Liver (tissue), 9 donors: Measurements from ENCODE around the gene PRKACA. TPM values are rescaled to one million over a fixed set of nuclear protein-coding genes. Genes with fewer than 3 reads are reported as not detected.

Experiments
- DNase-seq: peaks from one replicate; pipeline ENCODE4 v3.0.0-alpha.2; 2017; ENCODE audit warnings: low spot score
- H3K27ac ChIP-seq, 2 donors: one replicate each; pipeline ENCODE4 v1.7.0; 2013; ENCODE audit warnings: inconsistent platforms in 2 of 2, low read length in 2 of 2, control low read depth in 1 of 2, low read depth in 1 of 2, mild to moderate bottlenecking in 1 of 2
- H3K27me3 ChIP-seq, 4 donors: one replicate each; pipeline versions ENCODE4 v1.6.1 to v1.7.0; 2013; ENCODE audit warnings: low read length in 3 of 4, inconsistent platforms in 1 of 4, mild to moderate bottlenecking in 1 of 4, moderate library complexity in 1 of 4; ENCODE audit not compliant: control insufficient read depth in 4 of 4, insufficient read depth in 4 of 4
- H3K36me3 ChIP-seq, 4 donors: one replicate each; pipeline versions ENCODE4 v1.6.1 to v1.7.0; 2013; ENCODE audit warnings: low read length in 3 of 4, mild to moderate bottlenecking in 3 of 4, low read depth in 1 of 4, moderate library complexity in 1 of 4; ENCODE audit not compliant: control insufficient read depth in 4 of 4, insufficient read depth in 3 of 4
- H3K4me1 ChIP-seq, 4 donors: one replicate each; pipeline versions ENCODE4 v1.6.1 to v1.7.0; 2013; ENCODE audit warnings: low read length in 3 of 4, mild to moderate bottlenecking in 3 of 4, moderate library complexity in 1 of 4; ENCODE audit not compliant: control insufficient read depth in 4 of 4, insufficient read depth in 4 of 4
- H3K4me3 ChIP-seq, 3 donors: one replicate each; pipeline versions ENCODE4 v1.6.1 to v1.7.0; 2013; ENCODE audit warnings: low read length in 3 of 3, control low read depth in 1 of 3, low read depth in 1 of 3, mild to moderate bottlenecking in 1 of 3
- H3K9ac ChIP-seq, 2 donors: one replicate each; pipeline ENCODE4 v1.7.0; 2013; ENCODE audit warnings: low read length in 2 of 2, mild to moderate bottlenecking in 2 of 2, moderate library complexity in 2 of 2, control low read depth in 1 of 2, low read depth in 1 of 2
- H3K9me3 ChIP-seq, 4 donors: one replicate each; pipeline versions ENCODE4 v1.6.1 to v1.7.0; 2013; ENCODE audit warnings: low read length in 3 of 4; ENCODE audit not compliant: control insufficient read depth in 4 of 4
- CTCF ChIP-seq: fragments of 150-350 bp; IDR thresholded peaks from 2 replicates; pipeline ENCODE4 v1.5.1; 2017; ENCODE audit warnings: improper control_type of control experiment, low read depth, low read length; ENCODE audit not compliant: missing input control
- EGR1 ChIP-seq, 2 donors: IDR thresholded peaks; 2 replicates each; pipeline ENCODE4 v1.6.1; 2016 to 2018; ENCODE audit warnings: antibody characterized with exemption in 2 of 2, low read depth in 2 of 2
- FOXA2 ChIP-seq: IDR thresholded peaks from 2 replicates; pipeline ENCODE4 v1.6.1; 2016; ENCODE audit warnings: antibody characterized with exemption
- GABPA ChIP-seq, 2 donors: IDR thresholded peaks in 1 of 2; conservative IDR thresholded peaks in 1 of 2; 2 replicates each; pipeline ENCODE4 v1.6.1; 2016; ENCODE audit warnings: antibody characterized with exemption in 2 of 2, mild to moderate bottlenecking in 1 of 2, moderate library complexity in 1 of 2
- HNF4A ChIP-seq, 2 donors: conservative IDR thresholded peaks; 2 replicates each; pipeline ENCODE4 v1.6.1; 2016; ENCODE audit warnings: antibody characterized with exemption in 2 of 2, mild to moderate bottlenecking in 2 of 2
- JUND ChIP-seq, 2 donors: IDR thresholded peaks; 2 replicates each; pipeline ENCODE4 v1.6.1; 2016; ENCODE audit warnings: antibody characterized with exemption in 2 of 2
- NR2F2 ChIP-seq: IDR thresholded peaks from 2 replicates; pipeline ENCODE4 v1.6.1; 2016; ENCODE audit warnings: antibody characterized with exemption
- RAD21 ChIP-seq, 2 donors: IDR thresholded peaks; 2 replicates each; pipeline ENCODE4 v1.6.1; 2016; ENCODE audit warnings: antibody characterized with exemption in 2 of 2, mild to moderate bottlenecking in 2 of 2
- RXRA ChIP-seq, 2 donors: IDR thresholded peaks; 2 replicates each; pipeline ENCODE4 v1.6.1; 2017 to 2018; ENCODE audit warnings: antibody characterized with exemption in 2 of 2, mild to moderate bottlenecking in 1 of 2
- SP1 ChIP-seq: IDR thresholded peaks from 2 replicates; pipeline ENCODE4 v1.6.1; 2018; ENCODE audit warnings: antibody characterized with exemption, mild to moderate bottlenecking
- TAF1 ChIP-seq: conservative IDR thresholded peaks from 2 replicates; pipeline ENCODE4 v1.6.1; 2016; ENCODE audit warnings: antibody characterized with exemption, mild to moderate bottlenecking
- YY1 ChIP-seq: IDR thresholded peaks from 2 replicates; pipeline ENCODE4 v1.6.1; 2016; ENCODE audit warnings: antibody characterized with exemption, mild to moderate bottlenecking
- WGBS: extraction: QIAGEN DNeasy Blood & Tissue Kit; methylation state at CpG from one replicate; pipeline ENCODE4 v1.1.7; 2013; 5-methylcytosine and 5-hydroxymethylcytosine counted together
- polyA plus RNA-seq, 2 donors: library from polyadenylated mRNA; stranded (reverse) in 1 of 2; unstranded in 1 of 2; fragments of 200-250 nt in 1 of 2; fragments of >200 nt in 1 of 2; fragmentation: Nextera tagmentation in 1 of 2; extraction: Ambion mirVana in 1 of 2; gene quantifications; one replicate each; pipeline versions ENCODE4 v1.2.1 to v1.2.3, GENCODE V29; 2013 to 2015
- total RNA-seq, 2 donors: library from RNA; depleted of rRNA; stranded (reverse); fragments of >200 nt; gene quantifications; one replicate each; pipeline ENCODE4 v1.2.3, GENCODE V29; 2014
- TF ChIP-seq, protein P1 (sequence below): IDR thresholded peaks from 2 replicates; pipeline ENCODE4 v1.6.1; 2016; ENCODE audit warnings: antibody characterized with exemption, mild to moderate bottlenecking
- donor health status: healthy.
- donor health status: healthy.
- donor health status: healthy.
- donor health status: healthy.
- donor health status: healthy.

PRKACA gene
- total and polyA plus RNA-seq, 4 donors: 15.5 to 72.4 (median 40.2) TPM

- TF ChIP-seq, protein P1, sequence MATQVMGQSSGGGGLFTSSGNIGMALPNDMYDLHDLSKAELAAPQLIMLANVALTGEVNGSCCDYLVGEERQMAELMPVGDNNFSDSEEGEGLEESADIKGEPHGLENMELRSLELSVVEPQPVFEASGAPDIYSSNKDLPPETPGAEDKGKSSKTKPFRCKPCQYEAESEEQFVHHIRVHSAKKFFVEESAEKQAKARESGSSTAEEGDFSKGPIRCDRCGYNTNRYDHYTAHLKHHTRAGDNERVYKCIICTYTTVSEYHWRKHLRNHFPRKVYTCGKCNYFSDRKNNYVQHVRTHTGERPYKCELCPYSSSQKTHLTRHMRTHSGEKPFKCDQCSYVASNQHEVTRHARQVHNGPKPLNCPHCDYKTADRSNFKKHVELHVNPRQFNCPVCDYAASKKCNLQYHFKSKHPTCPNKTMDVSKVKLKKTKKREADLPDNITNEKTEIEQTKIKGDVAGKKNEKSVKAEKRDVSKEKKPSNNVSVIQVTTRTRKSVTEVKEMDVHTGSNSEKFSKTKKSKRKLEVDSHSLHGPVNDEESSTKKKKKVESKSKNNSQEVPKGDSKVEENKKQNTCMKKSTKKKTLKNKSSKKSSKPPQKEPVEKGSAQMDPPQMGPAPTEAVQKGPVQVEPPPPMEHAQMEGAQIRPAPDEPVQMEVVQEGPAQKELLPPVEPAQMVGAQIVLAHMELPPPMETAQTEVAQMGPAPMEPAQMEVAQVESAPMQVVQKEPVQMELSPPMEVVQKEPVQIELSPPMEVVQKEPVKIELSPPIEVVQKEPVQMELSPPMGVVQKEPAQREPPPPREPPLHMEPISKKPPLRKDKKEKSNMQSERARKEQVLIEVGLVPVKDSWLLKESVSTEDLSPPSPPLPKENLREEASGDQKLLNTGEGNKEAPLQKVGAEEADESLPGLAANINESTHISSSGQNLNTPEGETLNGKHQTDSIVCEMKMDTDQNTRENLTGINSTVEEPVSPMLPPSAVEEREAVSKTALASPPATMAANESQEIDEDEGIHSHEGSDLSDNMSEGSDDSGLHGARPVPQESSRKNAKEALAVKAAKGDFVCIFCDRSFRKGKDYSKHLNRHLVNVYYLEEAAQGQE: no peak
- TF ChIP-seq TAF1: no peak
Measured at GRCh38 chr19:14086098-14086497, 31.5 kb downstream of the PRKACA start (continued).

DNA sequence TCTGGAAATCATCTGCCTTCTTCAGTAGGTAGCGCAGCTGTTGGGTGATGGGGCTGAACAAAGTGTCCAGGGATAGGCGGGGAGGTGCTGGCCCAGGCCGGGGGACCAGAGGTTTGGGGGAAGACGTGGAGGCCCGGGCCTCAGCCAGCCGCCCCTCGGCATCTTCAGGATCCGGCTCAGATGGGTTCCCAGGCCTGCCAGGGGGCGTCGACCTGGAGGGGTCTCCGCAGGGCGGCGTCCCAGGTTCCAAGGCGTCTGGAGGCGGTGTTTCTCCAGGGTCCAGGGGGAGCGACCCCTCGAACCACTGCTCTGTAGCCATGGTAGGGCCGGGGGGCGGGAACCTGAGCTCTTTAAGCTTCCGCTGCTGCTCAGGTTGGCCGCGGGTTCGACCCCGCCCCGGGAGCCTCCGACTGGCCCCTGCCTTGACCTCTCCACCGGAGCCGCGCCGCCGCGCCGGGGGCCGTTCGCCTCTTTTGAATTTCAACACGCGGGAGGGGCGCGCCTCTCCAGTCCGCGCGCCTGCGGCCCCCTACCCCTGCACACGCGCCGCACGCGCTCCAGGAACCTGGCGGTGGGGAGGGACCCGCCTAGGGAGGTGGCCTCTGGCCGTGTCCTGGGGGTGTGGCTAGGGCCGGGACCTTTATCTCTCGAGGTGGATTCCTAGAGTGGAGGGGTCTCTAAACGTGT is 32.1 kb downstream of the PRKACA start, which contains the start of gene C19orf67:
Gene C19orf67 (minus strand): TSS at position 475 of the 687 bp plus-strand sequence. CDS start 156 bp downstream, at position 319.
- H3K4me1 ChIP-seq: peaks cover 5 to 31% (median 14%) of the 10 kb centered on the region in 4 donors
- TF ChIP-seq GABPA (IDR thresholded peaks at IDR 0.05 in 1 of 2, conservative IDR thresholded peaks at IDR 0.05 in 1 of 2) (no peak), EGR1 (IDR thresholded peaks at IDR 0.05; ENCODE audit: low read depth in 2 of 2) (no peak), CTCF (no peak)
- TF ChIP-seq, protein P1: no peak
- H3K9me3 ChIP-seq: no peaks in the 10 kb centered on the region
- 40% methylated on average over 54 of the region's 54 CpGs for WGBS
- peaks cover 0 to 3% (median under 1%) of the 10 kb centered on the region in 4 donors for H3K36me3 ChIP-seq
- no peak for DNase-seq
- no peak within 1 kb of the TSS for H3K4me3 ChIP-seq
- no peak within 1 kb of the TSS for H3K27ac ChIP-seq
- H3K9ac ChIP-seq: no peak within 1 kb of the TSS
- no peaks in the 10 kb centered on the region for H3K27me3 ChIP-seq

DNA sequence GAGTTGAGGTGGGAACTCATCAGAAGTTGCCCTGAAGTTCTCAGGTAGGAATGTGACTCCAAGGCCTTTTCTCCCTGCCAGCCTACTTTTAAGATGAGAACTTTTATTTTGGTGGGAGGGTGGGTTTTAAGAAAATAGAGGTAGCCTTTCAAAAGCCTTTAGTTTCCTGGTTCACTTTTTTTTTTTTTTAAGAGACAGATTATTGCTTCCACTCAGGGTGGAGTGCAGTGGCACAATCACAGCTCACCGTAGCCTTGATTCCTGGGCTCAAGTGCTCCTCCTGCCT is 34.9 kb downstream of the PRKACA start:
- 85% methylated on average over 1 of the region's 1 CpG for WGBS
- H3K4me3 ChIP-seq: peak overlapping the region in 1 of 3 donors; percentile 84
- TF ChIP-seq HNF4A (conservative IDR thresholded peaks at IDR 0.05) (no peak), FOXA2 (no peak), RAD21 (IDR thresholded peaks at IDR 0.05) (no peak), JUND (IDR thresholded peaks at IDR 0.05) (no peak), NR2F2 (no peak), EGR1 (IDR thresholded peaks at IDR 0.05; ENCODE audit: low read depth in 2 of 2) (no peak), RXRA (IDR thresholded peaks at IDR 0.05) (no peak), SP1 (no peak), GABPA (IDR thresholded peaks at IDR 0.05 in 1 of 2, conservative IDR thresholded peaks at IDR 0.05 in 1 of 2) (no peak), CTCF (no peak), YY1 (no peak)
- TF ChIP-seq, protein P1: no peak

More for the DNA sequence above, 34.9 kb downstream of the PRKACA start:
- Histone ChIP-seq H3K27ac (no peak overlapping the region), H3K4me1 (peaks cover 8 to 28% (median 17%) of the 10 kb centered on the region in 4 donors), H3K27me3 (no peaks in the 10 kb centered on the region), H3K9ac (peak overlapping the region in 1 of 2 donors; percentile 12), H3K36me3 (peaks cover 0 to 3% (median 0%) of the 10 kb centered on the region in 4 donors), H3K9me3 (no peaks in the 10 kb centered on the region)
- DNase-seq: no peak
